Measurements from ENCODE around the gene ZNF516.

The ZNF516 gene

GRCh38 chr18:76452357-76452756 lies 42.7 kb downstream of the ZNF516 start:
- DNase-seq = no peak

DNA sequence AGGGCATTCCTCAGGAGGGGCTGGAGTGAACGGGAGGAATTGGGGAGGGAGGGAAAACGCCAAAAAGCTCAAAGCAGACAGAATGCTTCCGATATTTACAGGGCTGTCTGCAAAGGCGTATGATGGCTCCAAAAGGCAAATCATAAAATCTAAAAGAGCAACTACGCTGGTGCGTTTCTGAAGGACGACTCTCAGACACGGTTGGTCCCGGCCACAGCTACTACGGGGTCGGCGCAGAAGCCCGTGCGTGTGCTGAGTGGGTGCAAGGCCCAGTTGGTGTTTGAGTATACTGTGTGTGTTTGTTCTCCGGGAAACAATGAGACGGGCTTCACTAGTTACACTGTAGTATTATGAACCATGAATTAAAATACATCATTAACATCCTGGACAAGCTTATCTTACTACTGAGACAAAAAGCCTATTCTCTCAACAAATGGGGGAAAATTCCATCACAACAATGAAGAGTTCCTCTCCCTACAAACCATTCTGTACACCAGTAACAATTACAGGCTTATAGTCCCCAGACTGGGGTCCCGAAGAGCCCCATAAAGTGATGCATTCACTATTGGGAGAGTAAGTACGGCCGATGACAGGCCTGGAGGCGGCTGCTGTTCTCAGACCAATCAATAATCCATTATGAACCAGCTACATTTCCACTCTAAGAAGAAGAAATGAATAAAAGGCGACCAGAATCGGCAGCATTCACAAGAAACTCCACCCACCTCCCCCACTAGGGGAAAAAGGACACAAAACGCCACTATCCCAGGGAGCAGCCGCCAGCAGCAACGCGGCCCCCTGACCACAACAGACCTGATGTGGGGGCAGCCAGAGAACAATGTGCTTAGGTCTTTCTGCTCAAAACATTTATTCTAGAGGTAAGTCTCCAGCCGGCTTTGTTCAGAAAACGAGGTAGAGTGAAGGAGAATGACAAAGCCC lies 43.4 kb downstream of the ZNF516 start:
- DNase-seq = no peak

DNA sequence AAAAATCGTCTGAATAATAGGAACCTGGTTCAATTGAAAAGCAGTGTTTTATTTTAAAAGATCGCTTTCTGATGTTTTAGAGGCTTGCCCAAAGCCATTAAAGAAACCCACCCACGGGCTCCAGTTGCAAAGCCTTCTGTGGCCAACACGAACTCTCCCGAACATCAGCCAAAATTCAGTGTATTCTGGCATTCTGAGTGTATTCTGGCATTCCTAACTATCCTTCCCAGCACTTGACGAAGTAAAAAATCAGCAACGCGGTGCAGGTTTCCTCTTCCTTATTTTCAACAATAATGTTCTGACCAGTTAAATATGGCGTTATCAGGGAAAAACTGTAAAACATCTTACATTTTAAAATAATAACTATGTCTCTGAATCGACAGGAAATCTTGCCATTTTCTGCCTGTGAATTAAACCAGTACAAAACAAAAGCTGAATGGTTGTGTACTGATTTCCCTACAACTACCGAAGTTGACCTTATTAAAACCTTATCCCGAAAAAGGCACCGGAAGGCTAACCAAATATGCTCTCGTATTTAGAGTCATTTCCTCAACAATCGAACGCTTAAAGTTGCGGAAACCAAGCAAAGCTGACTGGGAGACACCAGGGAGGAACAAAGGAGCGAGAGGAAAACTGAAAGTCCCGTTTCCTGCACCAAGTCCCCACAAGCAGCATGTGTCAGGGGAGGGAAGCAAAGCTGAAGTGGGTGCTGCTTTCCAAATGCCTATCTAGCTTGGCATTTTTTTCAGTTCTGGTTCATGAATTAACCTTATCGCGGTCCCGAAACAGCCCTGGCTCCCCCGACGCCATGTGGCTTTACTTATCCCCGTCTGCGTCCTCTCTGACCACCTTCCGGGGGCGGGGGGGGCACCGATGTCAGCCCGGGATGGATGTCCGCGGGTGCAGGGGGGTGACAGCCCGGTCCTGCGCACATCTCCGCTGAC lies 44.3 kb downstream of the ZNF516 start:
- no peak for DNase-seq

DNA sequence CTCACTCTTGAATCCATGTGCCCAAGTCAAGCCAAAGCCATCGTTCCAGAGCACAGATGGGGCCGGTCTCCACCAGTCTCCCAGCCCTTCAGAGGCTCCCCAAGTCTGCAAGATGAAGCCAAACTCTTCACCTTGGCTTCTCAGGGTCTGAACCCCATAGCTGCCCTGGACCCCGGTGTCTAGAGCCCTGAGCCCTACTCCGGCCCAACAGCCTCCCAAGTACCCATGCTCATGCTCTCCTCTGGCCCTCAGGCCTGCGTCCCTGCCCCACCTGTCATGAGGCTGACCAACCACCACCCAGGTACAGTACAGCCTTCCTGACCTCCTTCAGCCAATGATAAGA lies 46.0 kb downstream of the ZNF516 start:
- no peak for DNase-seq

- DNase-seq = no peak
These were observed 46.6 kb downstream of the ZNF516 start for GRCh38 chr18:76448256-76449110.

- no peak for DNase-seq
These were observed 47.7 kb downstream of the ZNF516 start for GRCh38 chr18:76447258-76447890.

DNA sequence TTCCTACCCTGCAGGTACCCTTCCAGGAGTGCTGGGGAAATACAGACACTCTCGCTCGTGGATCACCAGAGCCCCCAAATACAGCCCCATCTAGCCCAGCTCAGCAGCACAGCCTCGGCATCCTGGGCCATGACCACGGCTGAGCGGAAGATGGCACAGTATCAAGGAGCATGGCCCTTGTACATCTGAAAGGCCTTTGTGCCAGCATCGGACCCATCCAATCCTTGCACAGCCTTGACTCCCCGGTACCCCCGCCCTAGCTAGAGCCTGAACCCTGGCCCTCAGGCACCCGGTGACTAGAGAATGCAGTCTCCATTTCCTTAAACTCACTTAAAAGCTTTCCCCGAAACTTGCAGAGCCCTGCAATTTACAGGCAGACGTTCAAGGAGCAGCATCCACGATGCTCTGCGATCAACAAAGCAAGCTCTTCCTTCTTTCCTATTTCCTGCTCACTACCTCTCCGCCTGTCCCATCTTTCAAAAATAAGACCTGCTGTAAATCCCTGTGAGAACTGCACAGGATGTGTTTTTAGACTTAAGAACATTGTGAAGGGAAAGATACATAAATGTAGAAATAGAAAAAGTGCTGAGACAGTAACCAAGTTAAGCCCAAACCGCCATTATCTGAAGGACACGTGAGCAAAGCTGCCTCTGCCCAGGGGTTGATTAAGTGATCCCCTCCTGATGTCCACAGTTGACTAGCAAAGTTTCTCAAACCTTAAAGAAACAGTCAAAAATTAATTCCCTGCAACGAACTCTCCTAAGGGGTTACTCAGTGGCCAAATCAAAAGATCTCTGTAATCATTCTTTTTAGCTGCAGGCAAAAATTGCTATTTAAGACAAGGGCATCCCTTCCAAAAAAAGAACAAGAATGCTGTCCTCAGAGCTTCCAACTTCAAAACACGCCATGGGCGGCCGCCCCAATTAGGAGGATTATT lies 48.5 kb downstream of the ZNF516 start:
- DNase-seq = no peak

DNA sequence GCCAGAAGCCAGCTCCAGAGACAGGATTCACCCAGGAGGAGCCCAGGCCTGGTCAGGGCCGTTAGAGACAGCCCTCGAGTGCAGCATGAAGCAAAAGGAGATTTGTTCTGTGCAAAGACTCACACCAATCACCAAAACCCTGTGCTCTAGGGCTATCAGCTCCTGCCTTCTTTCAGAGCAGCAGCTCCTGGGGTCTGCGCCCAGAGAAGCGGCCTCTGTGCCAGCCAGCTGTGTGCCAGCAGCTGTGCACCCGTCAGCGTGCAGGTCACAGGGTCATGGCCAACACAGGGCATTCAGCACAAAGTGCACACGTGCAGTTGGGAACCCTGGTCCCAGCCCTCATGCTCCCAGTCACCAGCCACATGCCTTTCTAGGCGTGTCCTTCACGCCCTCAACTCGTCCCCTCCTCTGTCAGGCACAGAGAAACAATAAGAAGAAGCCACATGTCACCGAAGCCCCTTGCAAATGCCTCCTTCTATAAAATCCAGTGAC lies 49.3 kb downstream of the ZNF516 start:
- no peak for DNase-seq

GRCh38 chr18:76445275-76445674 lies 49.8 kb downstream of the ZNF516 start:
- DNase-seq = no peak

- DNase-seq = no peak
These were observed 50.5 kb downstream of the ZNF516 start for GRCh38 chr18:76444446-76445105.

DNA sequence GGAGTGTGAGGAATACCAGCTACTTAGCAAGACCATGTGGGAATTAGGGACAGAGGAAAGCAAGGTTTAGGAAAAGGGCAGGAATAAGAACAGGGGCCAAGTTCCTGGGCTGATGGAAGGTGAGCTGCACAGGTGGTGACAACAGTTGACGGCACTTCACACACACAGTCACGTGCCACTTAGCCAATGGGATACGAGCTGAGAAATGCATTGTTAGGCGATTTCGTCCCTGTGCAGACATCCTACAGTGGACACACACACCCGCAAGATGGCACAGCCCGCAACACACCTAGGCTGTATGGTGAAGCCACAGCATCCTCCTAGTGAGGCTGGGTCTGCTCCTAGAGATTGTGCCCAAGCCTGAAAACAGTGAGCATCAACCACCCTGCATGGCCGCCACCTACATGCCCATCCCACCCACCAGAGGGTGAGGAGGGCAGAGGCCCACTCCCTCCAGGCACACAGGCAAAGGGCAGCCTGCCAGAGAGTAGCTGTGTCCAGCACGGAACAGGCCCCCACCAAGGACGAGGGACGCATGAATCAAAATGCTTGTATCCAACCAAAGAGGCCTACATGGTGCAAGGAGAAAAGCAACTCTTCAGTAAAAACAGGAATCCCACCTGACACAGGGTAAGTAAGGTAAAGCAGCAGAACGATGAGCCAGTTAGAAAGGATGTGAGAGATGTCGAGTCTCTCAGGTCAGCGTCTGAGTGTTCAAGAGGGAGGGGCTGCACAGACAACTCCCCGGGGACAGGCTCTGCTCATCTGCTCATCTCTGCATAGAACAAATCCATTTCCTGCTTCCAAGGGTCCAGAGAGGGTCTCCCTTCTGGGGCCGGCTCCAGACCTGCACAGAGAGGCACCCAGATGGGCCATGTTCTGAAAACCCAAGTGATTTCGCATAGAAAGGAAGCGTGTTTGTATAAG lies 51.3 kb downstream of the ZNF516 start:
- no peak for DNase-seq

GRCh38 chr18:76442413-76443171 lies 52.5 kb downstream of the ZNF516 start:
- no peak for DNase-seq

DNA sequence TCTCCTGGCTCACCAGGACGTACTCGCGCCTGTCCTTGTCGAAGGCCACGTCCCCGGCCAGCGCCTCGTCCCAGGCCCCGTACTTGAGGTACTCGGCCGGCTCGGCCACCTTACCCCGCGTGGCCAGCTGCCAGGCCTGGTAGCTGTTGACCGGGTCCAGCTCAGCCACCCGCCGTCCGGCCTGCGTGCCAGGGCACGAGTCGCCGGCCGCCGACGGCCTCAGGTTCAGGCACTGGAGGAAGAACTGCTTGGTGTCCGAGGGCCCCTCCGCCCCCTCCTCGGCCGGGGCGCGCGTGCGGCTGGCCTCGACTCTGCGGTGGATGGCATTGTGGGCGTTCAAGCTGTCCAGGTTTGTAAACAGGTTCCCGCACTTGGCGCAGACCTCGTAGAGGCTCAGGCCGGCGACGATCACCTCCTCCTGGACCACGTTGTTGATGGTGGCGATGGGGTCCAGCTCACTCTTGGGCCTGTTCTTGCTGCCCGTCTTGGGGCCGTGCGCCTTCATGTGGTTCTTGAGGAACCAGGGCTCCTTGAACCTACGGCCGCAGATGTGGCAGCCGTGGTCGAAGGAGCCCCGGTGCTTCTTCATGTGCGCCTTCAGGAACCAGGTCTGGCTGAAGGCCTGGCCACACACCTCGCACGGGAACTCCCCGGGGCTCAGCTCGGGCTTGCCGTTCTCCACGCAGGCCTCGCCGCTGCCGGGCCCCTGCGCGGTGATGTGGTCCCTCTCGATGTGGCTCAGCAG lies 53.2 kb downstream of the ZNF516 start:
- DNase-seq = no peak

GRCh38 chr18:76441002-76441667 lies 53.9 kb downstream of the ZNF516 start:
- no peak for DNase-seq

DNA sequence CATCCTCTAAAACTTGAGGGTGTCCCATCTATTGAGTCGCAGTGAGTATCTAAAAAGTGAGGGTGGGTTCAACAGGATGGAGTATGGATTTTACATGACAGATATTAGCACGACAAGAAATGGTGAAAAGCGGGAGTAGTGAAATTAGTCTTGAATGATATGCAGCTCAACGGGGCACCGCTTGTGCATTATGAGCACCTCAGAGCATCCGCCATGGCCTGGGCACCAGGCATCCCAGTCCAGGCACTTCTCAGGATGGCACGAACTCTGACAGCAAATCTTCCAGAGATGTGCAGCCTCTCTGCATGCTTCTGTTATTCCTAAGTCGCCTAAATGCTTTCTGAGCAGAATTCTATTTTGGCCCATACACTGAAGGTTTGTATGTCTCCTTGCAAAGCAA lies 57.1 kb downstream of the ZNF516 start:
- DNase-seq = no peak

- DNase-seq = no peak
These were observed 58.0 kb downstream of the ZNF516 start for GRCh38 chr18:76437011-76437410.

DNA sequence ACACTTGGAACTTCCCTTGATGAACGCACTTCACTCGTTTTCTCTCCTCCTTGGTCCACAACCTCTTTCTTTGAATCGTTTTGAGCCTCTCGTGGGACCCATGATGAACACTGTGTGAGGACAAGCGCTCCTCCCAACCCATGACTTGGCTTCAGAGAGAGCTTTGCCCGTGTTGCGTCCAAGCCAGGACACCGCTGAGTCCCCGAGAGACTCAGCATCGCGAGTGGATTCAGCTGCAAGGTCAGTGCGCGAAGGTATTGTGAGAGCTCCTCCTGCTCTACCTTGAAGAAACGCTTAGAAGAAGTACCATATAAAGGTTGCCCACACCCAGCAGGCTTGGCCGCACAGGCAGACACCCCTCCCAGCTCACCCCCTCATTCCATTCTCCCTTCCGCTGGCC lies 58.7 kb downstream of the ZNF516 start:
- no peak for DNase-seq
